WTC11 (cell line): ENCODE measurements around the gene NPB. TPM values are rescaled to one million over a fixed set of nuclear protein-coding genes. Genes with fewer than 3 reads are reported as not detected.

Experiments used
- AFF4 ChIP-seq: sonication (generic); formaldehyde crosslinking; IDR thresholded peaks from 2 replicates; pipeline ENCODE4 v1.8.1; 2023; ENCODE audit warnings: mild to moderate bottlenecking, missing genetic modification reagents, borderline replicate concordance
- ATF1 ChIP-seq: sonication (generic); formaldehyde crosslinking; IDR thresholded peaks from 2 replicates; pipeline ENCODE4 v1.8.1; 2023; ENCODE audit warnings: mild to moderate bottlenecking, moderate library complexity, missing genetic modification reagents
- ATF3 ChIP-seq: sonication (generic); formaldehyde crosslinking; conservative IDR thresholded peaks from 2 replicates; pipeline ENCODE4 v1.8.1; 2022; ENCODE audit warnings: mild to moderate bottlenecking, missing genetic modification reagents
- CDX4 ChIP-seq: fragments of 250-450 bp; sonication (Bioruptor Pico); IDR thresholded peaks from 2 replicates; pipeline ENCODE4 v1.9.0; 2021; ENCODE audit warnings: moderate library complexity, mild to moderate bottlenecking, inconsistent platforms, borderline replicate concordance
- CREB1 ChIP-seq: sonication (generic); formaldehyde crosslinking; IDR thresholded peaks from 2 replicates; pipeline ENCODE4 v1.8.0; 2023; ENCODE audit warnings: mild to moderate bottlenecking, missing genetic modification reagents
- E2F4 ChIP-seq: sonication (generic); formaldehyde crosslinking; IDR thresholded peaks from 2 replicates; pipeline ENCODE4 v1.8.1; 2022; ENCODE audit warnings: low read depth, mild to moderate bottlenecking, moderate library complexity, missing genetic modification reagents, borderline replicate concordance
- GRHL2 ChIP-seq: fragments of 250-450 bp; sonication (Bioruptor Pico); IDR thresholded peaks from 2 replicates; pipeline ENCODE4 v1.8.0; 2022; ENCODE audit warnings: mild to moderate bottlenecking, moderate library complexity; ENCODE audit not compliant: insufficient replicate concordance, severe bottlenecking
- GTF2I ChIP-seq: fragments of 250-450 bp; sonication (Bioruptor Pico); conservative IDR thresholded peaks from 2 replicates; pipeline ENCODE4 v1.4.0; 2021; ENCODE audit warnings: mild to moderate bottlenecking
- MXD4 ChIP-seq: fragments of 250-450 bp; sonication (Bioruptor Pico); IDR thresholded peaks from 2 replicates; pipeline ENCODE4 v1.8.0; 2021; ENCODE audit warnings: mild to moderate bottlenecking, moderate library complexity, borderline replicate concordance
- NFYB ChIP-seq: sonication (generic); formaldehyde crosslinking; conservative IDR thresholded peaks from 2 replicates; pipeline ENCODE4 v1.8.0; 2022; ENCODE audit warnings: low read depth, missing genetic modification reagents
- NR3C1 ChIP-seq: sonication (generic); formaldehyde crosslinking; conservative IDR thresholded peaks from 2 replicates; pipeline ENCODE4 v1.8.1; 2023; ENCODE audit warnings: low read depth, mild to moderate bottlenecking, missing genetic modification reagents
- OVOL2 ChIP-seq: fragments of 250-450 bp; sonication (Bioruptor Pico); IDR thresholded peaks from 2 replicates; pipeline ENCODE4 v1.9.0; 2021; ENCODE audit warnings: mild to moderate bottlenecking, borderline replicate concordance
- PREB ChIP-seq: sonication (generic); formaldehyde crosslinking; IDR thresholded peaks from 2 replicates; pipeline ENCODE4 v1.8.1; 2022; ENCODE audit warnings: mild to moderate bottlenecking, missing genetic modification reagents, moderate library complexity, borderline replicate concordance
- PRRX2 ChIP-seq: fragments of 250-450 bp; sonication (Bioruptor Pico); IDR thresholded peaks from 2 replicates; pipeline ENCODE4 v1.8.0; 2021; ENCODE audit warnings: mild to moderate bottlenecking
- SMAD4 ChIP-seq: sonication (generic); formaldehyde crosslinking; IDR thresholded peaks from 2 replicates; pipeline ENCODE4 v1.8.0; 2022; ENCODE audit warnings: mild to moderate bottlenecking, missing genetic modification reagents
- TCF7 ChIP-seq: sonication (generic); formaldehyde crosslinking; IDR thresholded peaks from 2 replicates; pipeline ENCODE4 v1.8.0; 2022; ENCODE audit warnings: mild to moderate bottlenecking, low read depth, missing genetic modification reagents, moderate library complexity
- USF1 ChIP-seq: sonication (generic); formaldehyde crosslinking; IDR thresholded peaks from 2 replicates; pipeline ENCODE4 v1.8.0; 2022; ENCODE audit warnings: mild to moderate bottlenecking, missing genetic modification reagents
- ZBTB21 ChIP-seq: sonication (generic); formaldehyde crosslinking; IDR thresholded peaks from 2 replicates; pipeline ENCODE4 v1.8.1; 2023; ENCODE audit warnings: mild to moderate bottlenecking, missing genetic modification reagents, borderline replicate concordance
- ZBTB43 ChIP-seq: sonication (generic); formaldehyde crosslinking; IDR thresholded peaks from 2 replicates; pipeline ENCODE4 v1.8.1; 2023; ENCODE audit warnings: mild to moderate bottlenecking, missing genetic modification reagents
- ZNF219 ChIP-seq: sonication (generic); formaldehyde crosslinking; IDR thresholded peaks from 2 replicates; pipeline ENCODE4 v1.8.0; 2023; ENCODE audit warnings: missing genetic modification reagents, mild to moderate bottlenecking, borderline replicate concordance
- ZNF416 ChIP-seq: fragments of 250-450 bp; sonication (Bioruptor Pico); IDR thresholded peaks from 2 replicates; pipeline ENCODE4 v1.9.0; 2021; ENCODE audit warnings: mild to moderate bottlenecking, inconsistent platforms
- ZNF423 ChIP-seq: fragments of 250-450 bp; sonication (Bioruptor Pico); IDR thresholded peaks from 2 replicates; pipeline ENCODE4 v2.1.2; 2022; ENCODE audit warnings: mild to moderate bottlenecking, moderate library complexity
- ZNF532 ChIP-seq: fragments of 250-450 bp; sonication (Bioruptor Pico); IDR thresholded peaks from 2 replicates; pipeline ENCODE4 v1.9.0; 2021; ENCODE audit warnings: mild to moderate bottlenecking, borderline replicate concordance
- ZNF671 ChIP-seq: fragments of 250-450 bp; sonication (Bioruptor Pico); IDR thresholded peaks from 2 replicates; pipeline ENCODE4 v1.8.0; 2021; ENCODE audit warnings: mild to moderate bottlenecking
- total RNA-seq: library from RNA; stranded (reverse); gene quantifications from 3 replicates; pipeline ENCODE4 v1.2.3, GENCODE V29; 2021

The NPB gene
- total RNA-seq, 1 experiment from 2014 or later, result 1.9 TPM

GRCh38 chr17:81871387-81872230, 30.4 kb upstream of the NPB start (continued):
- TF ChIP-seq E2F4 (CRISPR knock-in tag) (peak; percentile 24; the same call in 1 of the 2 replicates), GTF2I (CRISPR knock-in tag) (no peak), SMAD4 (CRISPR knock-in tag) (peak; percentile 84), ZNF671 (CRISPR knock-in tag) (no peak), GRHL2 (CRISPR knock-in tag) (no peak), AFF4 (CRISPR knock-in tag) (no peak; the same call in 1 of the 2 replicates), NFYB (no peak; the same call in 1 of the 2 replicates), PREB (peak; percentile 83; the same call in 1 of the 2 replicates), ATF1 (peak; percentile 47; the same call in 1 of the 2 replicates), TCF7 (CRISPR knock-in tag) (peak; percentile 49; the same call in 1 of the 2 replicates), ZBTB43 (CRISPR knock-in tag) (no peak), USF1 (peak; percentile 90), ZNF219 (CRISPR knock-in tag) (peak; percentile 74; the same call in 1 of the 2 replicates), NR3C1 (CRISPR knock-in tag) (no peak), CREB1 (CRISPR knock-in tag) (no peak), ATF3 (CRISPR knock-in tag) (no peak), OVOL2 (CRISPR knock-in tag) (no peak), ZNF416 (CRISPR knock-in tag) (peak; percentile 62; the same call in 1 of the 2 replicates), ZNF423 (CRISPR knock-in tag) (no peak), MXD4 (CRISPR knock-in tag) (0 out of 2 replicates have a peak, but pooled peaks have one; percentile 48), ZNF532 (CRISPR knock-in tag) (0 out of 2 replicates have a peak, but pooled peaks have one; percentile 15), ZBTB21 (CRISPR knock-in tag) (peak; percentile 68; the same call in 1 of the 2 replicates), PRRX2 (peak; percentile 21; the same call in 1 of the 2 replicates), CDX4 (CRISPR knock-in tag) (no peak)
